Activated B cell treated with CpG ODN at 0.5 μM for 24 hours (primary cell): ENCODE data around the gene CA10. TPM values are rescaled to one million over a fixed set of nuclear protein-coding genes. Genes with fewer than 3 reads are reported as not detected.

Experiments used
- ATAC-seq: fragments of 200-7000 bp; cut with Tn5 transposase; one replicate; pipeline ENCODE4 v1.10.0; 2021; ENCODE audit warnings: low read depth, mild to moderate bottlenecking, moderate library complexity
- CTCF ChIA-PET: fragments of 350-600 bp; sonication (Branson Sonifier 250); formaldehyde crosslinking; loops from one replicate; lab custom pipeline; 2021; ENCODE audit warnings: antibody characterized with exemption; lab: Charles Lee
- POLR2A ChIA-PET: fragments of 350-600 bp; sonication (Branson Sonifier 250); formaldehyde crosslinking; loops from one replicate; lab custom pipeline; 2021; ENCODE audit warnings: antibody characterized with exemption; lab: Charles Lee
- DNase-seq: peaks from one replicate; pipeline ENCODE4 v3.0.0; 2022
- H3K27ac Mint-ChIP-seq: one replicate; pipeline ENCODE4 v1.8.0; 2020; ENCODE audit warnings: mixed read lengths
- H3K27me3 Mint-ChIP-seq: one replicate; pipeline ENCODE4 v1.8.0; 2021; ENCODE audit warnings: mixed read lengths
- H3K36me3 Mint-ChIP-seq: one replicate; pipeline ENCODE4 v1.8.0; 2021; ENCODE audit warnings: low read depth, mixed read lengths
- H3K4me1 Mint-ChIP-seq: one replicate; pipeline ENCODE4 v1.8.0; 2021; ENCODE audit warnings: mixed read lengths
- H3K4me3 Mint-ChIP-seq: one replicate; pipeline ENCODE4 v1.8.0; 2020; ENCODE audit warnings: mild to moderate bottlenecking, mixed read lengths
- H3K9me3 Mint-ChIP-seq: one replicate; pipeline ENCODE4 v1.8.0; 2020; ENCODE audit warnings: mixed read lengths
- intact Hi-C: fragments of 100-400 bp; cut with micrococcal nuclease; formaldehyde crosslinking; loops from one replicate; pipeline ENCODE4 v1.15.1; 2024
- total RNA-seq: library from RNA; stranded (reverse); gene quantifications from 2 replicates; pipeline ENCODE4 v1.2.3, GENCODE V29; 2022
- TF ChIP-seq, protein P1 (sequence below): fragments of 200-600 bp; IDR thresholded peaks from one replicate; pipeline ENCODE4 v1.8.0; 2022; ENCODE audit warnings: antibody characterized with exemption, mild to moderate bottlenecking

The CA10 gene
- total RNA-seq, 1 donor from 2014 or later, result not detected

DNA sequence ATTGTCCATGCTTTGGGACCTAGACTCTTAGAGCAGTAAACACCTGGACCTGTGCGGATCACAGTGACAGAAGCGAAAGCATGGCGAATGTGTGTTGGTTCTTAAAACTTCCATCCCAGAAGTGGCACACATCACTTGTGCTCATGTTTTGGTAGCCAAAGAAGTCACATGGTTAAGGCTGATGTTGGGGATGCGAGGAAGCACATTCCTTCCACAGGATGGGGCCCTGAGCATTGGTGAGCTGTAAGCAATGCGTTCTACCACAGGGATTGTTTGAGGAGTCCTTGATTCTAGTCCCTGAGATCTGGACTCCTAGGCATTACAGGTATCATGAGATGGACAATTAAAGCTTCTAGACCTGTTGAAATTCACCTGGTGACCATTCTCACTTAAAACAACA is 522.2 kb downstream of the CA10 start:
- TF ChIP-seq, protein P1, sequence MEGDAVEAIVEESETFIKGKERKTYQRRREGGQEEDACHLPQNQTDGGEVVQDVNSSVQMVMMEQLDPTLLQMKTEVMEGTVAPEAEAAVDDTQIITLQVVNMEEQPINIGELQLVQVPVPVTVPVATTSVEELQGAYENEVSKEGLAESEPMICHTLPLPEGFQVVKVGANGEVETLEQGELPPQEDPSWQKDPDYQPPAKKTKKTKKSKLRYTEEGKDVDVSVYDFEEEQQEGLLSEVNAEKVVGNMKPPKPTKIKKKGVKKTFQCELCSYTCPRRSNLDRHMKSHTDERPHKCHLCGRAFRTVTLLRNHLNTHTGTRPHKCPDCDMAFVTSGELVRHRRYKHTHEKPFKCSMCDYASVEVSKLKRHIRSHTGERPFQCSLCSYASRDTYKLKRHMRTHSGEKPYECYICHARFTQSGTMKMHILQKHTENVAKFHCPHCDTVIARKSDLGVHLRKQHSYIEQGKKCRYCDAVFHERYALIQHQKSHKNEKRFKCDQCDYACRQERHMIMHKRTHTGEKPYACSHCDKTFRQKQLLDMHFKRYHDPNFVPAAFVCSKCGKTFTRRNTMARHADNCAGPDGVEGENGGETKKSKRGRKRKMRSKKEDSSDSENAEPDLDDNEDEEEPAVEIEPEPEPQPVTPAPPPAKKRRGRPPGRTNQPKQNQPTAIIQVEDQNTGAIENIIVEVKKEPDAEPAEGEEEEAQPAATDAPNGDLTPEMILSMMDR, result no peak
- intact Hi-C loops, result no loop called here
- POLR2A ChIA-PET, result no interaction called here
- Mint-ChIP-seq H3K27me3 (peaks cover 3% of the 10 kb centered on the region), H3K9me3 (no peaks in the 10 kb centered on the region), H3K4me3 (no peak overlapping the region), H3K36me3 (no peaks in the 10 kb centered on the region), H3K4me1 (no peaks in the 10 kb centered on the region), H3K27ac (no peak overlapping the region)
- DNase-seq (no peak), ATAC-seq (no peak)
- CTCF ChIA-PET, result no interaction called here

DNA sequence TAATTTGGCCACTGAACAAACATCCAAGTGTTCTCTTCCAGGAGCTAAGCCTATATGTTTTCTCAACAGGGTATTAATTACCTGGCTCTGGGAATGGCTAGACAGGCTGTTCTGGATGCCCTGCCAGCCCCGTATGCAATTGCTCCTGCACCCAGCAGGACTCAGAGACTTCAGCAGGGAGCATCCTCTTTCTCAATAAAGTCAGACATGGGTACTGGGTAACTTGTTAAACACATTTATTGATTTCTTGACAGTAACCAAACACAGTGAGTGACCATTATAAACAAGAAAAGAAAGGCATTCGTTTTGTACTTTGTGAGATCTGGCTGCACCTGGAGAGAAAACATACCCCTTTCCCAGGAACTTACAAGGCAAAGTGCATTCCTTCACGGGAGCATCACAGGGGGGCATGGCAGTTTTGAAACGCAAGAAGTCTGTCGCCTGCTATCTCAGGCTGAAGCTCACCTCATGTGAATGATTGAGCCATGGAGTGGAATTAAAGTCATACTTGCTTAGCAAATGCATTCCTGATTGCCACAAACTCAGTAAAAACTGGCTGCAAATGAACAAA is 528.3 kb downstream of the CA10 start:
- Mint-ChIP-seq H3K27me3 (peaks cover 4% of the 10 kb centered on the region), H3K27ac (no peak overlapping the region), H3K4me1 (no peaks in the 10 kb centered on the region), H3K9me3 (no peaks in the 10 kb centered on the region), H3K36me3 (no peaks in the 10 kb centered on the region), H3K4me3 (no peak overlapping the region)
- ChIA-PET CTCF (no interaction called here), POLR2A (no interaction called here)
- ATAC-seq, result no peak
- intact Hi-C loops, result no loop called here
- DNase-seq, result no peak
- TF ChIP-seq, protein P1, result no peak

DNA sequence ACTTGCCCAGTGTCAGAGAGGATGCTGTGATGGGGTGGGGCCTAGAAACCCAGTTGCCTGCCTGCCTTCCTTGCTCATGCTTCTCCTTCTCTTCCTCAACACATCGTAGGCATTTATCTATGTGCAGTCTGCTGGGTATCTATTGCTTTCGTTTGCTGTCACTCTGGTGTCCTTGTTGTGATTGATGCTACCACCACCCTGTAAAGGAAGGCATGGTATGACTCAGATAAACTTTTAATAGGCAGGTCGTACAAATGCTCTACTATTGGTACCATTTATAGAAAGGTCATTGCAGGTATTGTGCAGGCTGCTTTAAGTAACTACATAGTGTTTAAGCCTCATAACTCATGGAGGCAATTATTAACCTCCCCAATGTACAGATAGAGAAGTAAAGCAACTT is 529.3 kb downstream of the CA10 start:
- CTCF ChIA-PET, result no interaction called here
- no peak overlapping the region for H3K27ac Mint-ChIP-seq

DNA sequence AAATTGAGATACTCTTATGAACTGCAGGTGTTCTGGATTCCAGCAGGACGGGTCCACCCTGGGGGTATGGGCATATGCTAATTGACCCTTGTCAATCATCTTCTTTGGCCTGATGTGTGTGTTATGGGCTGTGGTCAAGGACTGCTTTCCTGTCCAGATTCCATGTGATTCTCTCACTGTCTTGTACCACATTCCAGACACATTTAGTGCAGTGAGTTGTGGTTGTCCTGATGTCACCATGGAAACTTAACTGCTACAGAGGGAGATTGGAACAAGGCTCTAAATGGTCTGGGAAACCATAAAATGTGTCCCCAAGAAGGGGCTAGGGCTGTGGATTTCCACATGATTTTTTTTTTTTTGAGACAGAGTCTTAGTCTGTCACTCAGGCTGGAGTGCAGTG is 530.7 kb downstream of the CA10 start:
- H3K27me3 Mint-ChIP-seq, result peaks cover 4% of the 10 kb centered on the region
- H3K36me3 Mint-ChIP-seq, result no peaks in the 10 kb centered on the region
- no peak overlapping the region for H3K4me3 Mint-ChIP-seq
- ATAC-seq (no peak), DNase-seq (no peak)
- no peaks in the 10 kb centered on the region for H3K4me1 Mint-ChIP-seq
- TF ChIP-seq, protein P1, result no peak
- no peaks in the 10 kb centered on the region for H3K9me3 Mint-ChIP-seq
- POLR2A ChIA-PET, result no interaction called here
- CTCF ChIA-PET, result no interaction called here
- intact Hi-C loops, result no loop called here
- H3K27ac Mint-ChIP-seq, result no peak overlapping the region

More for the DNA sequence above, 529.3 kb downstream of the CA10 start:
- DNase-seq (no peak), ATAC-seq (no peak)
- no peaks in the 10 kb centered on the region for H3K36me3 Mint-ChIP-seq
- H3K4me3 Mint-ChIP-seq, result no peak overlapping the region
- intact Hi-C loops, result no loop called here
- peaks cover 4% of the 10 kb centered on the region for H3K27me3 Mint-ChIP-seq
- POLR2A ChIA-PET, result no interaction called here
- H3K9me3 Mint-ChIP-seq, result no peaks in the 10 kb centered on the region
- H3K4me1 Mint-ChIP-seq, result no peaks in the 10 kb centered on the region
- TF ChIP-seq, protein P1, result no peak

DNA sequence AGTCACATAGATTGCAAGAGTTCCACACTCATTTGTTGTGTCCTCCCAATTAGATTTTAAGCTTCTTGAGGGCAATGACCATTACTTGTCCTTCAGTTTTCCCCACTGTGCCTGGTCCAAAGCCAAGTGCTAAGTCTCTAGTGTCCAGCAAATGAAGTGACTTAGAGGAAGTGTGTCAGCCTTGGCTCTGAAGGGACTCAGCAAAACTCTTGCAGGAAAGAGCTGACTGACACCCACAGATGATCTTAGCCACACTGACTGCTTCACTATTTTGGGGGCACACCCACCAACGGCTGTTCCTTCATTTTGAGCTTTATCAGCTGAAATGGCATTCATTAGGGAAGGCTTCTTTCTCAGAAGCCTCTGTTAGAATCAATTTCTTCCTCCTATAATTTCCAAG is 540.0 kb downstream of the CA10 start:
- intact Hi-C loops, result no loop called here
- H3K4me1 Mint-ChIP-seq, result no peaks in the 10 kb centered on the region
- no peak for ATAC-seq
- H3K4me3 Mint-ChIP-seq, result no peak overlapping the region
- ChIA-PET POLR2A (no interaction called here), CTCF (no interaction called here)
- DNase-seq, result no peak
- TF ChIP-seq, protein P1, result no peak
- H3K27ac Mint-ChIP-seq, result no peak overlapping the region
- peaks cover 2% of the 10 kb centered on the region for H3K27me3 Mint-ChIP-seq
- H3K36me3 Mint-ChIP-seq, result no peaks in the 10 kb centered on the region
- no peaks in the 10 kb centered on the region for H3K9me3 Mint-ChIP-seq
